Measurements from ENCODE around the gene LAMB1. TPM values are rescaled to one million over a fixed set of nuclear protein-coding genes. Genes with fewer than 3 reads are reported as not detected.

Gene LAMB1
- total and polyA plus RNA-seq, 2 of the 13 experiments (the other 11 are each of a cell fraction or from before 2014, with no cell fraction given) = 109 to 124 TPM

DNA sequence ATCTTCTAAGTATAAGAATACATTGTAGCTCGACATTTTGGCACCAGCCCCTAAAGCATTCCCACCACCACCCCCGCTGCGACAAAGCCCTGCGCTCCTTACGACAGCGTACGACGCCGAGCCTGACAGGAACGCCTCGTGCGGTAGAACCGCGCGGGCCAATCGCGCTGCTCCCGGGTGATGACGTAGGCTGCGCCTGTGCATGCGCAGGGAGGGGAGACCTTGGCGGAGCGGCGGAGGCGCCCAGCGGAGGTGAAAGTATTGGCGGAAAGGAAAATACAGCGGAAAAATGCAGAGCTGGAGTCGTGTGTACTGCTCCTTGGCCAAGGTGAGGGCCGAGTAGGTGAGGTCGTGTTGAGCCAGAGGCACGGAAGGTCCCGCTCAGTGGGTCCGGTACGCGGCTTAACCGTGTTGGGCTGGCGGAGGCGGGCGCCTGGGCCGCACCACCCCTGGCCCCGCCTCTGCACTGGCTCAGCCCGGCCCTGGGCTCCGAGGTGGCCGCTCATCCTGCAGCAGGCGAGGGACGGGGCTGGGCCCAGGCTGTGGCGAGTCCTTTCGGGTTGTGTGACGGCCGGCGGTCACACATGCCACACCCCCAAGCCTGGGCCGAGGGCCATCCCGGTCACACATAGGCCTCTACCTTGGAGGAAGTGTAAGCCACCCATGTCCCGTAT, 111.9 kb downstream of the LAMB1 start, which contains the start of gene DLD (continued):
- TF ChIP-seq FOSL1 (CRISPR knock-in tag; IDR thresholded peaks at IDR 0.05; ENCODE audit: borderline replicate concordance) (no peak), ZNF788 (CRISPR knock-in tag; IDR thresholded peaks at IDR 0.05; ENCODE audit: borderline replicate concordance) (peak; percentile 48; the same call in 1 of the 2 replicates), DMAP1 (CRISPR knock-in tag; IDR thresholded peaks at IDR 0.05) (peak; percentile 85), SMAD9 (CRISPR knock-in tag; IDR thresholded peaks at IDR 0.05) (no peak), DPF2 (CRISPR knock-in tag; IDR thresholded peaks at IDR 0.05; ENCODE audit: borderline replicate concordance, low read depth) (no peak), ZNF24 (IDR thresholded peaks at IDR 0.05) (no peak), CC2D1A (CRISPR knock-in tag; IDR thresholded peaks at IDR 0.05) (no peak), THAP11 (CRISPR knock-in tag; IDR thresholded peaks at IDR 0.05) (peak; percentile 87), ZNF720 (CRISPR knock-in tag; IDR thresholded peaks at IDR 0.05) (no peak; the same call in 1 of the 2 replicates), HOXA3 (CRISPR knock-in tag; IDR thresholded peaks at IDR 0.05) (peak; percentile 99), ZNF382 (CRISPR knock-in tag; IDR thresholded peaks at IDR 0.05; ENCODE audit: borderline replicate concordance) (no peak), ZBTB42 (CRISPR knock-in tag; IDR thresholded peaks at IDR 0.05) (no peak), YEATS2 (CRISPR knock-in tag; IDR thresholded peaks at IDR 0.05; ENCODE audit: borderline replicate concordance) (peak; percentile 88; the same call in 1 of the 2 replicates), ZNF607 (CRISPR knock-in tag; IDR thresholded peaks at IDR 0.05; ENCODE audit: borderline replicate concordance) (peak; percentile 91), PHF20 (CRISPR knock-in tag; IDR thresholded peaks at IDR 0.05) (peak; percentile 81), TBP (CRISPR knock-in tag; IDR thresholded peaks at IDR 0.05) (no peak), TSC22D2 (CRISPR knock-in tag; IDR thresholded peaks at IDR 0.05; ENCODE audit: borderline replicate concordance) (no peak), ZNF10 (CRISPR knock-in tag; IDR thresholded peaks at IDR 0.05; ENCODE audit: borderline replicate concordance, low read depth) (no peak), ZBTB21 (CRISPR knock-in tag; IDR thresholded peaks at IDR 0.05) (peak; percentile 90), NBN (conservative IDR thresholded peaks at IDR 0.05) (no peak)
- TF ChIP-seq, protein P1, sequence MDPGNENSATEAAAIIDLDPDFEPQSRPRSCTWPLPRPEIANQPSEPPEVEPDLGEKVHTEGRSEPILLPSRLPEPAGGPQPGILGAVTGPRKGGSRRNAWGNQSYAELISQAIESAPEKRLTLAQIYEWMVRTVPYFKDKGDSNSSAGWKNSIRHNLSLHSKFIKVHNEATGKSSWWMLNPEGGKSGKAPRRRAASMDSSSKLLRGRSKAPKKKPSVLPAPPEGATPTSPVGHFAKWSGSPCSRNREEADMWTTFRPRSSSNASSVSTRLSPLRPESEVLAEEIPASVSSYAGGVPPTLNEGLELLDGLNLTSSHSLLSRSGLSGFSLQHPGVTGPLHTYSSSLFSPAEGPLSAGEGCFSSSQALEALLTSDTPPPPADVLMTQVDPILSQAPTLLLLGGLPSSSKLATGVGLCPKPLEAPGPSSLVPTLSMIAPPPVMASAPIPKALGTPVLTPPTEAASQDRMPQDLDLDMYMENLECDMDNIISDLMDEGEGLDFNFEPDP (CRISPR knock-in tag; conservative IDR thresholded peaks at IDR 0.05) = no peak
- TF ChIP-seq, protein P2, sequence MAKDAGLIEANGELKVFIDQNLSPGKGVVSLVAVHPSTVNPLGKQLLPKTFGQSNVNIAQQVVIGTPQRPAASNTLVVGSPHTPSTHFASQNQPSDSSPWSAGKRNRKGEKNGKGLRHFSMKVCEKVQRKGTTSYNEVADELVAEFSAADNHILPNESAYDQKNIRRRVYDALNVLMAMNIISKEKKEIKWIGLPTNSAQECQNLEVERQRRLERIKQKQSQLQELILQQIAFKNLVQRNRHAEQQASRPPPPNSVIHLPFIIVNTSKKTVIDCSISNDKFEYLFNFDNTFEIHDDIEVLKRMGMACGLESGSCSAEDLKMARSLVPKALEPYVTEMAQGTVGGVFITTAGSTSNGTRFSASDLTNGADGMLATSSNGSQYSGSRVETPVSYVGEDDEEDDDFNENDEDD (CRISPR knock-in tag; IDR thresholded peaks at IDR 0.05; ENCODE audit: borderline replicate concordance) = peak; percentile 86; the same call in 1 of the 2 replicates
- TF ChIP-seq, protein P3, sequence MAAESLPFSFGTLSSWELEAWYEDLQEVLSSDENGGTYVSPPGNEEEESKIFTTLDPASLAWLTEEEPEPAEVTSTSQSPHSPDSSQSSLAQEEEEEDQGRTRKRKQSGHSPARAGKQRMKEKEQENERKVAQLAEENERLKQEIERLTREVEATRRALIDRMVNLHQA (CRISPR knock-in tag; IDR thresholded peaks at IDR 0.05) = no peak
- TF ChIP-seq, protein P4, sequence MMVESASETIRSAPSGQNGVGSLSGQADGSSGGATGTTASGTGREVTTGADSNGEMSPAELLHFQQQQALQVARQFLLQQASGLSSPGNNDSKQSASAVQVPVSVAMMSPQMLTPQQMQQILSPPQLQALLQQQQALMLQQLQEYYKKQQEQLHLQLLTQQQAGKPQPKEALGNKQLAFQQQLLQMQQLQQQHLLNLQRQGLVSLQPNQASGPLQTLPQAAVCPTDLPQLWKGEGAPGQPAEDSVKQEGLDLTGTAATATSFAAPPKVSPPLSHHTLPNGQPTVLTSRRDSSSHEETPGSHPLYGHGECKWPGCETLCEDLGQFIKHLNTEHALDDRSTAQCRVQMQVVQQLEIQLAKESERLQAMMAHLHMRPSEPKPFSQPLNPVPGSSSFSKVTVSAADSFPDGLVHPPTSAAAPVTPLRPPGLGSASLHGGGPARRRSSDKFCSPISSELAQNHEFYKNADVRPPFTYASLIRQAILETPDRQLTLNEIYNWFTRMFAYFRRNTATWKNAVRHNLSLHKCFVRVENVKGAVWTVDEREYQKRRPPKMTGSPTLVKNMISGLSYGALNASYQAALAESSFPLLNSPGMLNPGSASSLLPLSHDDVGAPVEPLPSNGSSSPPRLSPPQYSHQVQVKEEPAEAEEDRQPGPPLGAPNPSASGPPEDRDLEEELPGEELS (CRISPR knock-in tag; IDR thresholded peaks at IDR 0.05) = peak; percentile 29; the same call in 1 of the 2 replicates

All from HepG2 (cell line).